ENCODE results near the gene NEBL.

NEBL gene

GRCh38 chr10:20897146-20897825, at the start of gene NEBL:
NEBL (minus strand) TSS chr10:20897311; CDS start chr10:20897205, 106 bp downstream.
- TF ChIP-seq GATA3 (IDR thresholded peaks at IDR 0.05; ENCODE audit: low read depth, low read length) (no peak), GATA2 (IDR thresholded peaks at IDR 0.05; ENCODE audit: low read depth, low read length) (no peak)

- no peak for TF ChIP-seq GATA2 (IDR thresholded peaks at IDR 0.05; ENCODE audit: low read depth, low read length)
- no peak for TF ChIP-seq GATA3 (IDR thresholded peaks at IDR 0.05; ENCODE audit: low read depth, low read length)
These were observed 48.6 kb upstream of the NEBL start for GRCh38 chr10:20945546-20946332.

- no peak for TF ChIP-seq GATA2 (IDR thresholded peaks at IDR 0.05; ENCODE audit: low read depth, low read length)
- no peak for TF ChIP-seq GATA3 (IDR thresholded peaks at IDR 0.05; ENCODE audit: low read depth, low read length)
These were observed 47.8 kb upstream of the NEBL start for GRCh38 chr10:20944789-20945502.

GRCh38 chr10:20936396-20936795, 39.3 kb upstream of the NEBL start:
- no peak for TF ChIP-seq GATA2 (IDR thresholded peaks at IDR 0.05; ENCODE audit: low read depth, low read length)
- TF ChIP-seq GATA3 (IDR thresholded peaks at IDR 0.05; ENCODE audit: low read depth, low read length): no peak

DNA sequence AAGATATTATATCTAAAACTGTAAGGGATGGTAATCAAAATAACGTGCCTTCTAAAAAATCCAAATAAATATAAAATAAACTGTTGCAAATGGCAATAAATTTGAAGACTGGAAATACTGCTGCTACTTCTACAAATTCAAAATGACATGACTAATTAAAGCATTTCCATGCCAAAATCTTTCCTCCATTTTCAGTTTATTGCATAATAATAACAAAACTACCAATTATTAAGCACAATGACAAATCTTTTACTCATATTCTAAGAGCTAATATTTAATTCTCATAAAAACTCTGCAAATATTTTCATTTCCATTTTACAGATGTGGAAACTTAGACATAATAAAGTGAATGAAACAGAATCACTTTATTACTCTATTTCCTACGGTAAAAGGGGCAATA, 38.8 kb upstream of the NEBL start:
- TF ChIP-seq GATA2 (IDR thresholded peaks at IDR 0.05; ENCODE audit: low read depth, low read length): no peak
- no peak for TF ChIP-seq GATA3 (IDR thresholded peaks at IDR 0.05; ENCODE audit: low read depth, low read length)

GRCh38 chr10:20935301-20935700, 38.2 kb upstream of the NEBL start:
- TF ChIP-seq GATA2 (IDR thresholded peaks at IDR 0.05; ENCODE audit: low read depth, low read length) (no peak), GATA3 (IDR thresholded peaks at IDR 0.05; ENCODE audit: low read depth, low read length) (no peak)

DNA sequence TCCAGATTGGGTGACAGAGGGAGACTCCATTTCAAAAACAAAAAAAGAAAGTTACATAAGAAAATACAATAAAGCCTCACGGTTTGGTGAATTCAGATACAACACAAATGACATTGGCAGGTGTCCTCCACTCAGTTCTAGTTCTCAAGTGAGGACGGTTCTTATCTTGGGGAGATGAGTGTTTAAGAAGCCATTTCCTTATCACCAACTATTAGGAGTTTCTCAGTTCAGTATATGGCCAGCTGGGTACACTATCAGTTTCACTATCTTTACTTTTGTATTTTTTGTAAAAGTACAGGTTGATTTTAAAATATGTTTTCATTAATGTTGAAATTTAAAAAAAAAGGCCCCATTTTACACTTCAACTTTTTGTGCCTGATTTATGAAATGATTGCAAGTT, 36.6 kb upstream of the NEBL start:
- no peak for TF ChIP-seq GATA3 (IDR thresholded peaks at IDR 0.05; ENCODE audit: low read depth, low read length)

DNA sequence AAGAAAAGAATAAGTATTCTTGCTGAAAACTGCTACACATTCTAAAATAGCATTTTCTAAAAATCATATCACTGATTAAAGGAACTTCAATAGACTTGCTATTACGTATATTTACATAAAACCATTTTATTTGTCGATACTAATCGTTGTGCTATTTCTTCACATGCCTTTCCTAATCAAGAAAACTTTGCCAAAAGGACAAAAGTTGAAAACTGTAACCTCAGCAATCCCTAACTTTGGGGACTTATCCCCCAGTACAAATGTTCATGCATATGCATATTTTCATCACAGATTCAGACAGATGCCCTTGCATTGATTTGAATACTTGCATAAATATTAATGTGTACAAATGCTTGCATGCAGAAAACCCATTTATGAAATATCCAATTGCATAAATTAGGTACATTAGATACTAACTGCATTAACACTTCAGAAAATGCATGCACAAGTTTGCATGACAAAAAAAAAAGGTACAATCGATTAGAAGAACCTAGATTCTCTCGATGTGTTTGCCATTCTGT, 35.6 kb upstream of the NEBL start:
- no peak for TF ChIP-seq GATA2 (IDR thresholded peaks at IDR 0.05; ENCODE audit: low read depth, low read length)
- no peak for TF ChIP-seq GATA3 (IDR thresholded peaks at IDR 0.05; ENCODE audit: low read depth, low read length)

DNA sequence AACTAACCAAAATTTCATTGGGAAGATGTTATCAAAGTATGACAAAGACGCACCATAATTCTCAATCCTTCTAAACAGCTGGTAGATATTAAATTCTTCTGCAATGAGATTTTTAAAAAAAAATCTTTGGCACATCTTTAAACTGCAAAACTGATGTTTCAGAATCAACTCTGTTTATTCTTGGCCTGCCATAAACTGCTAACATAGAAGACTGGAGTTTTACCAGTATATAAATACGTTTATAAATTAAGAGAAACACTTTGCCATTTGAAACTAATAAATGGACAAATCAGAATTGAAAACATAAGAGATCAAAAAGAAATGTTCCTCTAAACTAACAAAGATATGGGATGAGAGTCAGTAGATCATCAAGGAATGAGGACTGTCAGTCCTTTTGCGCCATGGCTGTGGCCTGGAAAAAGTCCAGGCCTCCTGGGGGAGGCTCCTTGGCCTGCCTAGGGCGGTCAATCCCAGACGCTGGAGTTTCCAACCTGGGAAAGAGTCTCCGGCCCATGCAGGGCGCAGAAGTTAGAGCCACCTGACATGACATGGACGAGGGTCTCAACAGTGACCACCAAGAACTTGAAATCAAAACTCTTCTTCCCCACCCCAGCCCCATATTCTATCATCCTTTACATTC, 34.2 kb upstream of the NEBL start:
- TF ChIP-seq GATA3 (IDR thresholded peaks at IDR 0.05; ENCODE audit: low read depth, low read length): no peak
- no peak for TF ChIP-seq GATA2 (IDR thresholded peaks at IDR 0.05; ENCODE audit: low read depth, low read length)

DNA sequence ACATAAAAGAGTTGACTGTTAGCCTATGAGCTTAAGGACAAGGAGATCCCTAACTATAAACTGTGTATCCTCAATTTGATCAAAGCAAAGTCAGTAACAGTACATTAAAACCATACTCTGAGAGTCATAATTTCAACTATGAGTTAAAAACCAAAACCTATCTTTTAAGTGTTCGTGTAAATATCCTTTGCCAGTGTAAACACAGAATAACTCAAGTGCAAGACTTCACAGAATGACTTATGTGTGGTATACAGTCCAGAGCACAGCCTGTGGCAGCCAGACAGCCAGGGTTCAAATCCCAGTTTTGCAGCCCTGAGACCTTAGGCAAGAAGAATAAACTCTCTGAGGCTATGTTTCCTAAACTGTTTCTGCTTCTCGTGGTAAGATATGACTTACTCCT, 30.3 kb upstream of the NEBL start:
- no peak for TF ChIP-seq GATA3 (IDR thresholded peaks at IDR 0.05; ENCODE audit: low read depth, low read length)
- no peak for TF ChIP-seq GATA2 (IDR thresholded peaks at IDR 0.05; ENCODE audit: low read depth, low read length)

- TF ChIP-seq GATA2 (IDR thresholded peaks at IDR 0.05; ENCODE audit: low read depth, low read length): no peak
- no peak for TF ChIP-seq GATA3 (IDR thresholded peaks at IDR 0.05; ENCODE audit: low read depth, low read length)
These were observed 25.3 kb upstream of the NEBL start for GRCh38 chr10:20922451-20922850.

DNA sequence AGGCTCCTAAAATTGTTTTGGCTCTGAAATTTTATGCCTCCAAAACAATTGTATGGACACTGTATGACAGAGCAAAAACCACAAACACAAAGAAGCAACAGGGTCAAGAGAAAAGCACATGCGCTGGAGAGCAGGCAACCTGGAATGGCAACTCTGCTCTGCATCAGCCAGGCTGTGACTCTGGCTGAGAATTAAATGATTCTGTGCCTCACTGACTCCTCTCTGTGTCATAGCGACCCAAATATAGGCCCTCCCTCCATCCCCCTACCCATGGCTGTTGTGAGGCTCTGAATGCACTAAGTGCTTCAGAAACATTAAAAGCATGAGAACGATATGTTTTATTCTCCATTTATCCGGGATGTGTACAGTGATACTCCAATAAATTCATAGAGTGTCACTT, 24.9 kb upstream of the NEBL start:
- TF ChIP-seq GATA2 (IDR thresholded peaks at IDR 0.05; ENCODE audit: low read depth, low read length) (no peak), GATA3 (IDR thresholded peaks at IDR 0.05; ENCODE audit: low read depth, low read length) (no peak)

- TF ChIP-seq GATA2 (IDR thresholded peaks at IDR 0.05; ENCODE audit: low read depth, low read length): no peak
- TF ChIP-seq GATA3 (IDR thresholded peaks at IDR 0.05; ENCODE audit: low read depth, low read length): no peak
These were observed 22.9 kb upstream of the NEBL start for GRCh38 chr10:20920061-20920460.

DNA sequence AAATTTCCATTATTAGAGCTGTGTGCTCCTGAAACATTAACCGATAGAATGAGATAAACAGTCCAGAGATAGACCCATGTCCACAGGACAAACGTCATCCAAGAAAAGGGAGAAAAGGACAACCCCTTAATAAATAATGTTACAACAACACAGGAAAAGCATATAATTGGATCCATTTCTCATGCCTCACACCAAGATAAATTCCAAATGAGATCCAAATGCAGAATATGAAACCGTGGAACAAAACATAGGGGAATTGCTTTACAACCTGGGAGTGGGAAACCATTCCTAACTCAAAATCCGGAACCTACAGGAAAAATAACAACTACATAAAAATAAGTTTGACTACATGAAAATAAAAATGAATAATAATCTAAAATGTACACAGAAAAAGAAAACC, 22.4 kb upstream of the NEBL start:
- TF ChIP-seq GATA2 (IDR thresholded peaks at IDR 0.05; ENCODE audit: low read depth, low read length): no peak
- no peak for TF ChIP-seq GATA3 (IDR thresholded peaks at IDR 0.05; ENCODE audit: low read depth, low read length)
